HFF-Myc (cell line): ENCODE measurements around the gene RAB22A.

Source experiments
- DNase-seq: peaks from one replicate; pipeline ENCODE4 v3.0.0-alpha.2; 2011; ENCODE audit warnings: low read depth; ENCODE audit errors: extremely low read depth
- H3K4me3 ChIP-seq: replicated peaks from 2 replicates; pipeline ENCODE4 v1.5.1; 2011; ENCODE audit warnings: low read depth, mild to moderate bottlenecking, control low read depth, low read length
- TF ChIP-seq, protein P1 (sequence below): IDR thresholded peaks from 2 replicates; pipeline ENCODE4 v1.5.1; 2012; ENCODE audit warnings: mild to moderate bottlenecking, low read depth, low read length, control low read depth; ENCODE audit errors: missing control alignments

RAB22A gene

DNA sequence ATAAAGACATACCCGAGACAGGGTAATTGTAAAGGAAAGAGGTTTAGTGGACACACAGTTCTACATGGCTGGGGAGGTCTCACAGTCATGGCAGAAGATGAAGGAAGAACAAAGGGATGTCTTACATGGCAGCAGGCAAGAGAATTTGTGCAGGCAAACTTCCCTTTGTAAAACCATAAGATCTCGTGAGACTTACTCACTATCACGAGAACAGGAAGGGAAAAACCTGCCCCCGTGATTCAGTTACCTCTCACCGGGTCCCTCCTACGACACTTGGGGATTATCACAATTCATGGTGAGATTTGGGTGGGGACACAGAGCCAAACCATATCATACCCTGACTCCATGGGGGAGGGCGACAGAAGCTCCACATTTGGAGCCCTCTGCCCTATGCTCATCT, 72.1 kb downstream of the RAB22A start:
- TF ChIP-seq, protein P1, sequence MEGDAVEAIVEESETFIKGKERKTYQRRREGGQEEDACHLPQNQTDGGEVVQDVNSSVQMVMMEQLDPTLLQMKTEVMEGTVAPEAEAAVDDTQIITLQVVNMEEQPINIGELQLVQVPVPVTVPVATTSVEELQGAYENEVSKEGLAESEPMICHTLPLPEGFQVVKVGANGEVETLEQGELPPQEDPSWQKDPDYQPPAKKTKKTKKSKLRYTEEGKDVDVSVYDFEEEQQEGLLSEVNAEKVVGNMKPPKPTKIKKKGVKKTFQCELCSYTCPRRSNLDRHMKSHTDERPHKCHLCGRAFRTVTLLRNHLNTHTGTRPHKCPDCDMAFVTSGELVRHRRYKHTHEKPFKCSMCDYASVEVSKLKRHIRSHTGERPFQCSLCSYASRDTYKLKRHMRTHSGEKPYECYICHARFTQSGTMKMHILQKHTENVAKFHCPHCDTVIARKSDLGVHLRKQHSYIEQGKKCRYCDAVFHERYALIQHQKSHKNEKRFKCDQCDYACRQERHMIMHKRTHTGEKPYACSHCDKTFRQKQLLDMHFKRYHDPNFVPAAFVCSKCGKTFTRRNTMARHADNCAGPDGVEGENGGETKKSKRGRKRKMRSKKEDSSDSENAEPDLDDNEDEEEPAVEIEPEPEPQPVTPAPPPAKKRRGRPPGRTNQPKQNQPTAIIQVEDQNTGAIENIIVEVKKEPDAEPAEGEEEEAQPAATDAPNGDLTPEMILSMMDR, result no peak
- no peak overlapping the region for H3K4me3 ChIP-seq
- DNase-seq, result no peak

DNA sequence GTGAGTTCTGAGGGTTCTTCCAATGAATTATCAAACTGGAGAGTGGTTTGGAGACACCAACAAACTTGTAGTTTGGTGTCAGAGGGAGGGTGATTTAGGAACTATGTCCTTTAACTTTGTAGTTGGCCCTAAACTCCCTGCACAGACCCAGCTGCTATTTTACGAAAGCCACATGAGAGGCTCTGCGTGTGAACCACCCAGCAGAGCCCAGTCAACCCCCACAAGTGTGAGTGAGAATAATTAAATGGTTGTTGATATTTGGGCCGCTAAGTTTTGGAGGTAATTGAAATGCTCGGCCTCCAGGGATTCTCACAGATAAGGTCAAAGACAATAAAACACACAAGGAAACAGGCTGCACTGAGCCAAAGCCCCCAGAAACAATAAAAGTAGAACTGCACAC, 72.6 kb downstream of the RAB22A start:
- DNase-seq, result no peak
- TF ChIP-seq, protein P1, result no peak
- no peak overlapping the region for H3K4me3 ChIP-seq

DNA sequence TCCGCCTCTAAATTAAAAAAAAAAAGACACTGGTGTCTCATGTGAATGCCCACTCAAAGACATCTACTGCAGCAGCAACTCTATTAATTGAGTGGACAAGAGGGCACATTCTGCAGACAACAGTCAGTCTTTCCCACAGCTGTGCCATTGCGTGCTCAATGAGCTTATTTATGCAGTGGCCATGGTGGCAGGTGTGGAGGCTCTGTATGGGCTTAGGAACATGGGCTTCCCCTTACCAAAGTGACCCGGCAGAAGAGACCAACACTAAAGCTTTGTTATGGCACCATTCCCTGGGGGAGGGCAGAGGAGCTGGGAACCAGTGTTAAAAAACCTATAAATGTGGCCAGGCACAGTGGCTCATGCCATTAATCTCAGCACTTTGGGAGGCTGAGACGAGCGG, 75.3 kb downstream of the RAB22A start:
- H3K4me3 ChIP-seq, result no peak overlapping the region

DNA sequence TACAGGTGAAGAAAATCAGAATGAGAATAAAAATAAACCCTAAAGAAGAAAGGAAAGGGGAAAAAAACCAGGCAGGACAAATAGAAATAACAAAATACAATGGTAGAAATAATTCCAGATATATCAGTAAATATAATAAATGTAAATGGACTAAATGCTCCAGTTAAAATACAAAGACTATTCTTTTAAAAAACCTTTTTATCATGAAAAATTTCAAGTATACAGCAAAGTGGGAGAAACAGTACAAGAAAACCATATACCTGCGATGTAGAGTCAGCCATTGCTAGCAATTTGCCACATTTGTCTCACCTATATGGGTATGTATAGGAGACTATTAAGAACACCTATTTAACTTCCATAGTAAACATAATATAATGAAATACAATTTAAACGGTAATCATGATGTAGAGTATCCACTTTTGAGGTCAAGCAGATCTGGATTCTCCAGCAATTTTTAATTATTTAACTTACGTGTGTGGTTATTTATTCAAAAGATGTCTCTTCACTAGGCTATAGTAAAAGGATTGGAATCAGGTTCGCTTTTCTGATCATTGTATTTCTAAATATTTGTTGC, 78.6 kb downstream of the RAB22A start:
- H3K4me3 ChIP-seq, result no peak overlapping the region
- TF ChIP-seq, protein P1, result no peak
- DNase-seq, result no peak

More for the DNA sequence above, 75.3 kb downstream of the RAB22A start:
- TF ChIP-seq, protein P1, result no peak
- no peak for DNase-seq

DNA sequence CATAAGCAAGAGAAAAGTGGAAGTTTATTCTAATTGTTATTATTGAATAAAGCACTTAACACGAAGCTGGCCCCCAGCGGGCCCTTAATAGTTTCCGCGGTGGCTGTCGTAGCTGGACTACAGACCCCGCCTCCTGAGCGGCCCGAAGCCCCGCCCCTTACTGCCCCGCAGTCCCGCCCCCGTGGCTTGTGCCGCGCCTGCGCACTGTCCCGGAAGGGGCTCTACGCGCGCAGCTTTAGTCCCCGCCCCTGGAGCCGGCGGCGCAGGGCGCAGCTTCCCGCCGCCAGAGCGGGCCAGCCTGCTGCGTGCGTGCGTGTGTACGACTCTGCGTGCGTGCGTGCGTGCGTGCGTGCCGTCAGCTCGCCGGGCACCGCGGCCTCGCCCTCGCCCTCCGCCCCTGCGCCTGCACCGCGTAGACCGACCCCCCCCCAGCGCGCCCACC, 79.4 kb downstream of the RAB22A start, which contains the start of gene VAPB:
Gene VAPB, plus strand, starts transcription at position 348 of the 442 bp plus-strand sequence. CDS start 231 bp downstream, outside the sequence.
- TF ChIP-seq, protein P1, result no peak
- peak within 1 kb of the TSS; percentile 65 for H3K4me3 ChIP-seq

DNA sequence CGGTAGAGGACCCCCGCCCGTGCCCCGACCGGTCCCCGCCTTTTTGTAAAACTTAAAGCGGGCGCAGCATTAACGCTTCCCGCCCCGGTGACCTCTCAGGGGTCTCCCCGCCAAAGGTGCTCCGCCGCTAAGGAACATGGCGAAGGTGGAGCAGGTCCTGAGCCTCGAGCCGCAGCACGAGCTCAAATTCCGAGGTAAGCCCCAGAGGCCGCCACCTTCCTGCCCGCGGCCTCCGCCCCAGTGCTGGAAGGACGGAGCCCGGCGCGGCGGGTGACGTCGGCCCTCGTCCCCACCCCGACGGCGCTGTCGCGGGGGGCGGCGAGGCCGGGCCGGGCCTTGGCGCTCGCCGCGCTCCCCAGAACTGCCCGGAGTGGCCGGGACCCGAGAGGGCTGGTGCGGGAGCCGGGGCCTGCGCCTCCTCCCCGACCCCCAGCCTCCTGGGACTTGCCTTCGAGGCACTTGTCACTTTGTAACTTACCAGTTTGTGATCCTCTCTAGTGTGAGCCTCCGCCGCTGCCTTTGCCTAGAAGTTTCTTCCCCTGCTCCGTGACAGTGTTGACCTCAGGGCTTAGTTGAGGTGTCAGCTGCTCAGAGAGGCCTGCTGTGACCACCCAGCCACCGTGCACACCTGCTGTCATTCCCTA, 79.9 kb downstream of the RAB22A start:
- DNase-seq, result no peak
- H3K4me3 ChIP-seq, result peak overlapping the region; percentile 65
- TF ChIP-seq, protein P1, result no peak

More for the DNA sequence above, 79.4 kb downstream of the RAB22A start, which contains the start of gene VAPB:
- peak; percentile 78 for DNase-seq
